GM19468 (cell line): ENCODE measurements around the gene POLN.

Source experiments
- ATAC-seq: cut with Tn5 transposase; IDR thresholded peaks from one replicate; pipeline ENCODE4 v1.9.1; 2021; ENCODE audit warnings: mild to moderate bottlenecking, moderate library complexity, moderate number of reproducible peaks; ENCODE audit not compliant: unreplicated experiment; ENCODE audit errors: extremely low read depth

POLN gene

GRCh38 chr4:2065106-2065930, 176.6 kb downstream of the POLN start:
- ATAC-seq: no peak

GRCh38 chr4:2064276-2064991, 177.5 kb downstream of the POLN start:
- ATAC-seq: no peak

- ATAC-seq: no peak
Measured at GRCh38 chr4:2063557-2064275, 178.2 kb downstream of the POLN start.

GRCh38 chr4:2062808-2063524, 179.0 kb downstream of the POLN start:
- no peak for ATAC-seq

GRCh38 chr4:2062168-2062807, 179.6 kb downstream of the POLN start:
- no peak for ATAC-seq

- no peak for ATAC-seq
Measured at GRCh38 chr4:2061186-2062131, 180.5 kb downstream of the POLN start.

- no peak for ATAC-seq
Measured at GRCh38 chr4:2060611-2061185, 181.2 kb downstream of the POLN start.

GRCh38 chr4:2059726-2060602, 182.0 kb downstream of the POLN start:
- ATAC-seq: no peak

GRCh38 chr4:2059046-2059725, 182.7 kb downstream of the POLN start, which contains the start of gene NAT8L:
Gene NAT8L, plus strand, starts transcription at chr4:2059327. Its CDS starts 185 bp downstream, at chr4:2059512.
- ATAC-seq: no peak

- no peak for ATAC-seq
Measured at GRCh38 chr4:2058264-2059045, 183.5 kb downstream of the POLN start.

GRCh38 chr4:2057382-2058065, 184.4 kb downstream of the POLN start:
- no peak for ATAC-seq

GRCh38 chr4:2054217-2054616, 187.7 kb downstream of the POLN start:
- no peak for ATAC-seq

GRCh38 chr4:2051086-2051485, 190.8 kb downstream of the POLN start:
- no peak for ATAC-seq

GRCh38 chr4:2049811-2050210, 192.1 kb downstream of the POLN start:
- ATAC-seq: no peak

GRCh38 chr4:2049381-2049780, 192.5 kb downstream of the POLN start:
- ATAC-seq: no peak
